NB4 (cell line): Measurements from ENCODE around the gene PARP2.

Experiments used
- DNase-seq: peaks from one replicate; pipeline ENCODE4 v3.0.0; 2010; ENCODE audit warnings: low read depth
- H3K4me3 ChIP-seq: one replicate; pipeline ENCODE4 v1.5.1; 2011; ENCODE audit warnings: mild to moderate bottlenecking, low read depth, low read length, moderate library complexity
- CTCF ChIP-seq: IDR thresholded peaks from one replicate; pipeline ENCODE4 v1.5.1; 2012; ENCODE audit warnings: low read depth, low read length
- MAX ChIP-seq: IDR thresholded peaks from 2 replicates; pipeline ENCODE4 v1.6.1; 2011; ENCODE audit warnings: low read depth, low read length
- MYC ChIP-seq: IDR thresholded peaks from 2 replicates; pipeline ENCODE4 v1.6.1; 2011; ENCODE audit warnings: low read depth, low read length
- POLR2A ChIP-seq: IDR thresholded peaks from 2 replicates; pipeline ENCODE4 v1.6.1; 2011; ENCODE audit warnings: mild to moderate bottlenecking; ENCODE audit not compliant: insufficient read length; ENCODE audit errors: extremely low read depth

The PARP2 gene

GRCh38 chr14:20306079-20306423 is 37.4 kb upstream of the PARP2 start:
- DNase-seq, result no peak
- no peak overlapping the region for H3K4me3 ChIP-seq
- TF ChIP-seq MYC (no peak), MAX (no peak), POLR2A (no peak), CTCF (no peak)

- TF ChIP-seq POLR2A (no peak), CTCF (no peak), MYC (no peak), MAX (no peak)
- DNase-seq, result no peak
- H3K4me3 ChIP-seq, result no peak overlapping the region
These were observed 29.4 kb upstream of the PARP2 start for GRCh38 chr14:20314026-20314425.

GRCh38 chr14:20317720-20318119 is 25.7 kb upstream of the PARP2 start:
- H3K4me3 ChIP-seq, result no peak overlapping the region

GRCh38 chr14:20327005-20327869 is 16.2 kb upstream of the PARP2 start:
- TF ChIP-seq CTCF, result peak; percentile 36
- no peak; the same call in 1 of the 2 replicates for TF ChIP-seq MAX
- peak; percentile 76 for DNase-seq
- H3K4me3 ChIP-seq, result peak overlapping the region; percentile 10

More at GRCh38 chr14:20317720-20318119, 25.7 kb upstream of the PARP2 start:
- DNase-seq, result no peak
- TF ChIP-seq POLR2A, result no peak
- TF ChIP-seq CTCF, result no peak
- no peak for TF ChIP-seq MYC
- TF ChIP-seq MAX, result no peak

GRCh38 chr14:20328705-20329104 is 14.7 kb upstream of the PARP2 start:
- no peak overlapping the region for H3K4me3 ChIP-seq
- TF ChIP-seq MAX (no peak), CTCF (no peak), MYC (no peak), POLR2A (no peak)
- no peak for DNase-seq

GRCh38 chr14:20329355-20329754 is 14.1 kb upstream of the PARP2 start:
- DNase-seq, result no peak
- no peak for TF ChIP-seq MAX
- no peak for TF ChIP-seq POLR2A
- TF ChIP-seq CTCF, result no peak
- no peak for TF ChIP-seq MYC
- peak overlapping the region; percentile 7 for H3K4me3 ChIP-seq
